H1 (cell line): Measurements from ENCODE around the gene SEMA6A. TPM values are rescaled to one million over a fixed set of nuclear protein-coding genes. Genes with fewer than 3 reads are reported as not detected.

Source experiments
- CTCF ChIA-PET: fragments of 300-600 bp; sonication (Branson Sonifier 250); formaldehyde crosslinking; loops from one replicate; lab custom pipeline; 2021; ENCODE audit not compliant: partially characterized antibody; lab: Charles Lee
- POLR2A ChIA-PET: fragments of 300-600 bp; sonication (Branson Sonifier 250); formaldehyde crosslinking; loops from one replicate; lab custom pipeline; 2021; ENCODE audit warnings: inconsistent platforms; ENCODE audit not compliant: partially characterized antibody; lab: Charles Lee
- DNase-seq, 2 experiments: peaks; one replicate each; pipeline versions ENCODE4 v3.0.0 to v3.0.0-alpha.2; 2010 to 2022; ENCODE audit warnings: low spot score in 2 of 2, low read depth in 1 of 2, mixed read lengths in 1 of 2
- FAIRE-seq: peaks from 2 replicates; lab custom pipeline; 2011; peaks lifted over from hg19 to GRCh38; lab: Jason Lieb, UNC
- H2AFZ ChIP-seq: 2 replicates; pipeline ENCODE4 v1.8.1; 2012; ENCODE audit warnings: low read length, inconsistent platforms
- H2AK5ac ChIP-seq: 2 replicates; pipeline ENCODE4 v1.6.1; 2013; ENCODE audit warnings: low read depth, low read length
- H2BK120ac ChIP-seq: replicated peaks from 2 replicates; pipeline ENCODE3; 2013; ENCODE audit warnings: low read depth, low read length, inconsistent platforms
- H2BK12ac ChIP-seq: 2 replicates; pipeline ENCODE4 v1.6.1; 2013; ENCODE audit warnings: low read depth, low read length
- H2BK15ac ChIP-seq: 2 replicates; pipeline ENCODE4 v1.6.1; 2013; ENCODE audit warnings: low read length
- H2BK20ac ChIP-seq: 2 replicates; pipeline ENCODE4 v1.6.1; 2013; ENCODE audit warnings: low read length
- H2BK5ac ChIP-seq: 2 replicates; pipeline ENCODE4 v1.6.1; 2013; ENCODE audit warnings: low read depth, low read length
- H3K14ac ChIP-seq: 2 replicates; pipeline ENCODE4 v1.6.1; 2013; ENCODE audit warnings: inconsistent platforms; ENCODE audit not compliant: insufficient read length
- H3K18ac ChIP-seq: 2 replicates; pipeline ENCODE4 v1.6.1; 2013; ENCODE audit warnings: low read length; ENCODE audit errors: extremely low read depth
- H3K23ac ChIP-seq: 2 replicates; pipeline ENCODE4 v1.6.1; 2013; ENCODE audit warnings: inconsistent platforms; ENCODE audit not compliant: insufficient read length
- H3K23me2 ChIP-seq: 2 replicates; pipeline ENCODE4 v1.6.1; 2013; ENCODE audit warnings: low read depth, low read length
- H3K27ac ChIP-seq: 2 replicates; pipeline ENCODE4 v1.6.1; 2011; ENCODE audit warnings: low read depth, low read length, inconsistent platforms
- H3K27me3 ChIP-seq, 4 experiments: replicated peaks in 1 of 4; 1 replicate in 1 of 4; 2 replicates in 3 of 4; pipeline versions ENCODE4 v1.6.1 to v1.8.1; 2011 to 2013; ENCODE audit warnings: low read length in 3 of 4, mild to moderate bottlenecking in 3 of 4, inconsistent platforms in 2 of 4, mixed read lengths in 2 of 4, moderate library complexity in 1 of 4; ENCODE audit not compliant: control insufficient read depth in 3 of 4, insufficient read depth in 3 of 4; ENCODE audit errors: extremely low read depth in 1 of 4
- H3K36me3 ChIP-seq, 4 experiments: 2 replicates each; pipeline versions ENCODE4 v1.6.1 to v1.8.1; 2011 to 2013; ENCODE audit warnings: mild to moderate bottlenecking in 4 of 4, low read length in 3 of 4, moderate library complexity in 2 of 4, control low read depth in 1 of 4, inconsistent platforms in 1 of 4; ENCODE audit not compliant: insufficient read depth in 4 of 4, control insufficient read depth in 2 of 4
- H3K4ac ChIP-seq: replicated peaks from 2 replicates; pipeline ENCODE3; 2013; ENCODE audit warnings: low read length, low read depth, mixed read lengths, inconsistent platforms; ENCODE audit not compliant: insufficient read length
- H3K4me1 ChIP-seq, 4 experiments: replicated peaks in 1 of 4; 1 replicate in 1 of 4; 2 replicates in 3 of 4; pipeline versions ENCODE4 v1.6.1 to v1.8.1; 2011 to 2013; ENCODE audit warnings: low read length in 3 of 4, inconsistent platforms in 2 of 4, mixed read lengths in 1 of 4; ENCODE audit not compliant: insufficient read depth in 4 of 4, control insufficient read depth in 3 of 4
- H3K4me2 ChIP-seq, 2 experiments: 2 replicates each; pipeline versions ENCODE4 v1.6.1 to v1.8.1; 2011 to 2013; ENCODE audit warnings: low read depth in 2 of 2, low read length in 2 of 2, control low read depth in 1 of 2, inconsistent platforms in 1 of 2, mild to moderate bottlenecking in 1 of 2; ENCODE audit not compliant: insufficient read depth in 1 of 2
- H3K4me3 ChIP-seq, 4 experiments: fragments of 200-600, 300-600 bp in 1 of 4; sonication (generic), shearing (Covaris generic), sonication (Bioruptor Twin) in 1 of 4; 2 replicates each; pipeline versions ENCODE4 v1.5.1 to v1.8.1; 2011 to 2016; ENCODE audit warnings: low read length in 4 of 4, low read depth in 3 of 4, control low read depth in 2 of 4, inconsistent platforms in 2 of 4, mild to moderate bottlenecking in 2 of 4, mixed read lengths in 1 of 4, moderate library complexity in 1 of 4; ENCODE audit not compliant: insufficient read depth in 2 of 4; ENCODE audit errors: extremely low read depth in 1 of 4
- H3K56ac ChIP-seq: replicated peaks from 2 replicates; pipeline ENCODE3; 2013; ENCODE audit warnings: low read depth, mild to moderate bottlenecking, mixed read lengths, low read length, inconsistent platforms; ENCODE audit not compliant: insufficient read length
- H3K79me1 ChIP-seq: 2 replicates; pipeline ENCODE4 v1.6.1; 2013; ENCODE audit warnings: low read depth, low read length, control low read depth
- H3K79me2 ChIP-seq, 2 experiments: 2 replicates each; pipeline versions ENCODE4 v1.6.1 to v1.8.1; 2012 to 2013; ENCODE audit warnings: low read length in 2 of 2, mild to moderate bottlenecking in 2 of 2, inconsistent platforms in 1 of 2; ENCODE audit not compliant: insufficient read depth in 2 of 2, control insufficient read depth in 1 of 2
- H3K9ac ChIP-seq, 4 experiments: replicated peaks in 1 of 4; 1 replicate in 1 of 4; 2 replicates in 3 of 4; pipeline versions ENCODE4 v1.6.1 to v1.8.1; 2011 to 2013; ENCODE audit warnings: low read depth in 3 of 4, low read length in 3 of 4, control low read depth in 2 of 4, mild to moderate bottlenecking in 2 of 4, moderate library complexity in 2 of 4, inconsistent platforms in 1 of 4; ENCODE audit errors: extremely low read depth in 1 of 4
- H3K9me3 ChIP-seq, 2 experiments: 2 replicates each; pipeline versions ENCODE4 v1.6.1 to v1.8.1; 2012 to 2013; ENCODE audit warnings: mild to moderate bottlenecking in 2 of 2, moderate library complexity in 2 of 2, control low read depth in 1 of 2, inconsistent platforms in 1 of 2, low read depth in 1 of 2, low read length in 1 of 2, mixed read lengths in 1 of 2; ENCODE audit not compliant: insufficient read depth in 2 of 2
- H4K20me1 ChIP-seq, 2 experiments: replicated peaks in 1 of 2; 2 replicates each; pipeline versions ENCODE3 to v1.8.1; 2011 to 2013; ENCODE audit warnings: inconsistent platforms in 2 of 2, low read length in 2 of 2, mild to moderate bottlenecking in 1 of 2; ENCODE audit not compliant: insufficient read depth in 2 of 2, control insufficient read depth in 1 of 2
- H4K5ac ChIP-seq: 2 replicates; pipeline ENCODE4 v1.6.1; 2013; ENCODE audit warnings: low read length, low read depth, mixed read lengths, inconsistent platforms; ENCODE audit not compliant: insufficient read length
- H4K8ac ChIP-seq: 2 replicates; pipeline ENCODE4 v1.8.0; 2013; ENCODE audit warnings: mild to moderate bottlenecking, moderate library complexity, low read length, inconsistent platforms; ENCODE audit not compliant: insufficient read depth; ENCODE audit errors: extremely low read depth
- H4K91ac ChIP-seq: replicated peaks from 2 replicates; pipeline ENCODE3; 2013; ENCODE audit warnings: low read length, mixed read lengths, inconsistent platforms; ENCODE audit not compliant: insufficient read length
- POLR2AphosphoS5 ChIP-seq: IDR thresholded peaks from 2 replicates; pipeline ENCODE4 v1.6.1; 2011; ENCODE audit warnings: low read depth, low read length
- ZNF274 ChIP-seq: IDR thresholded peaks from 2 replicates; pipeline ENCODE4 v1.7.0; 2012; ENCODE audit warnings: low read length, borderline replicate concordance; ENCODE audit errors: extremely low read depth
- WGBS, 2 experiments: shearing (Covaris generic) in 1 of 2; methylation state at CpG; one replicate each; pipeline versions ENCODE4 v1.1.6 to v1.1.7; 2013 to 2015; ENCODE audit warnings: low lambda C conversion rate in 2 of 2, mixed read lengths in 2 of 2, inconsistent platforms in 1 of 2, low coverage in 1 of 2, missing lambda C conversion rate in 1 of 2; ENCODE audit not compliant: insufficient replicate concordance in 2 of 2, insufficient coverage in 1 of 2, insufficient read length in 1 of 2; ENCODE audit errors: extremely low coverage in 1 of 2, missing lambda C conversion rate in 1 of 2; 5-methylcytosine and 5-hydroxymethylcytosine counted together
- polyA plus RNA-seq, 7 experiments: library from polyadenylated mRNA; depleted of rRNA in 3 of 7; stranded (reverse) in 5 of 7; unstranded in 2 of 7; fragments of >200 nt in 5 of 7; fragments of 200-250 nt in 2 of 7; gene quantifications; 1 replicate in 5 of 7; 2 replicates in 1 of 7; 4 replicates in 1 of 7; pipeline versions ENCODE4 v1.2.1 to v1.2.3, GENCODE V29; 2011 to 2013; ENCODE audit warnings: missing spikeins in 2 of 7, mixed read lengths in 2 of 7
- total RNA-seq: library from RNA; stranded (reverse); fragmentation: NEBNext Ultra II Directional; extraction: Animal tissue kit (Norgen Biotek cat#: 25700); gene quantifications from 2 replicates; pipeline ENCODE4 v1.2.1, GENCODE V29; 2021

The SEMA6A gene
- total and polyA plus RNA-seq, 2 of the 8 experiments (the other 6 are each of a cell fraction or from before 2014, with no cell fraction given): 78.3 to 277 TPM

GRCh38 chr5:116492776-116493175 lies 81.8 kb downstream of the SEMA6A start:
- POLR2A ChIA-PET: interaction anchor here (0.6 to 2.0 kb wide), 2 partner anchors 10 to 406 kb away, joined by 3 to 8 read pairs; no protein-coding TSS in a partner anchor
- Histone ChIP-seq H2BK12ac (no peak overlapping the region), H3K79me2 (peaks cover 0 to 13% of the 10 kb centered on the region in 2 experiments; a peak in 3 of 4 replicates)

More at GRCh38 chr5:116492776-116493175, 81.8 kb downstream of the SEMA6A start:
- H3K23me2 ChIP-seq: no peaks in the 10 kb centered on the region
- H4K5ac ChIP-seq: no peak overlapping the region
- no peak overlapping the region for H3K23ac ChIP-seq
- H4K20me1 ChIP-seq: peaks cover 0 to 9% of the 10 kb centered on the region in 2 experiments
- no peak overlapping the region for H4K8ac ChIP-seq
- H2BK15ac ChIP-seq: no peak overlapping the region
- H3K18ac ChIP-seq: no peak overlapping the region
- no peaks in the 10 kb centered on the region for H3K27me3 ChIP-seq
- no peak overlapping the region for H2BK5ac ChIP-seq
- H3K4me3 ChIP-seq: no peak overlapping the region
- TF ChIP-seq ZNF274 (no peak), POLR2AphosphoS5 (0 out of 2 replicates have a peak, but pooled peaks have one; percentile 46)
- H3K36me3 ChIP-seq: peaks cover 53 to 100% (median 88%) of the 10 kb centered on the region in 4 experiments
- H3K27ac ChIP-seq: no peak overlapping the region
- H3K4ac ChIP-seq: no peak overlapping the region
- no peak overlapping the region for H2AK5ac ChIP-seq
- H3K79me1 ChIP-seq: peaks cover 5% of the 10 kb centered on the region
- H2BK20ac ChIP-seq: no peak overlapping the region
- FAIRE-seq (no peak), DNase-seq (no peak)
- 84% methylated on average over 3 of the region's 3 CpGs; no CpG with 5 or more reads in 1 of the 2 experiments for WGBS, 2 experiments
- no peak overlapping the region for H3K9ac ChIP-seq
- H4K91ac ChIP-seq: no peak overlapping the region
- CTCF ChIA-PET: no interaction called here
- H3K14ac ChIP-seq: no peak overlapping the region
- no peak overlapping the region for H3K4me2 ChIP-seq
- H2BK120ac ChIP-seq: no peak overlapping the region
- no peak overlapping the region for H2AFZ ChIP-seq
- no peak overlapping the region for H3K56ac ChIP-seq
- H3K4me1 ChIP-seq: no peaks in the 10 kb centered on the region; a peak in 1 of 7 replicates
- H3K9me3 ChIP-seq: no peaks in the 10 kb centered on the region
